Coronary artery (tissue), 2 donors: ENCODE measurements around the gene PELI1.
"Not testable (repeated sequence)": the region's sequence is repeated elsewhere in the genome, so short reads cannot be mapped to it uniquely, and the experiment has no call there.

Experiments
- DNase-seq: peaks from one replicate; pipeline ENCODE4 v3.0.0-alpha.2; 2017; ENCODE audit warnings: low spot score
- H3K27ac ChIP-seq, 2 donors: fragments of 200-600 bp; sonication (generic); one replicate each; pipeline ENCODE4 v1.5.1; 2016 to 2019
- H3K4me3 ChIP-seq: fragments of 200-600 bp; sonication (generic); 2 replicates; pipeline ENCODE4 v1.5.1; 2016; ENCODE audit warnings: mild to moderate bottlenecking, moderate library complexity
- CTCF ChIP-seq: fragments of 200-600 bp; sonication (generic); IDR thresholded peaks from one replicate; pipeline ENCODE4 v1.5.1; 2019; ENCODE audit warnings: antibody characterized with exemption

The PELI1 gene

GRCh38 chr2:64106481-64106880 lies 37.7 kb downstream of the PELI1 start:
- no peak for DNase-seq
- Histone ChIP-seq H3K27ac (no peak overlapping the region), H3K4me3 (no peak overlapping the region)
- no peak for TF ChIP-seq CTCF

- Histone ChIP-seq H3K4me3 (no peak overlapping the region), H3K27ac (no peak overlapping the region)
- TF ChIP-seq CTCF = no peak
- no peak for DNase-seq
Observed at GRCh38 chr2:64105670-64106461, 38.4 kb downstream of the PELI1 start.

- no peak overlapping the region for H3K27ac ChIP-seq
Observed at GRCh38 chr2:64104933-64105332, 39.3 kb downstream of the PELI1 start.

GRCh38 chr2:64102736-64103135 lies 41.5 kb downstream of the PELI1 start:
- not testable (repeated sequence) for H3K4me3 ChIP-seq, DNase-seq, H3K27ac ChIP-seq

More at GRCh38 chr2:64104933-64105332, 39.3 kb downstream of the PELI1 start:
- no peak overlapping the region for H3K4me3 ChIP-seq
- no peak for TF ChIP-seq CTCF
- no peak for DNase-seq

GRCh38 chr2:64101141-64101591 lies 43.1 kb downstream of the PELI1 start:
- DNase-seq = no peak
- no peak overlapping the region for H3K4me3 ChIP-seq
- H3K27ac ChIP-seq = no peak overlapping the region
- TF ChIP-seq CTCF = no peak

GRCh38 chr2:64100584-64100983 lies 43.6 kb downstream of the PELI1 start:
- H3K27ac ChIP-seq = not testable (repeated sequence)

GRCh38 chr2:64094663-64095382 lies 49.4 kb downstream of the PELI1 start:
- TF ChIP-seq CTCF = no peak
- no peak overlapping the region for H3K4me3 ChIP-seq
- no peak overlapping the region for H3K27ac ChIP-seq
- no peak for DNase-seq

More at GRCh38 chr2:64100584-64100983, 43.6 kb downstream of the PELI1 start:
- DNase-seq, H3K4me3 ChIP-seq: not testable (repeated sequence)

GRCh38 chr2:64093341-64093740 lies 50.9 kb downstream of the PELI1 start:
- no peak overlapping the region for H3K4me3 ChIP-seq
- no peak for TF ChIP-seq CTCF
- no peak for DNase-seq
- H3K27ac ChIP-seq = no peak overlapping the region
